RPMI8226 (cell line): ENCODE measurements around the gene LRP11.
"Not testable (repeated sequence)": the region's sequence is repeated elsewhere in the genome, so short reads cannot be mapped to it uniquely, and the experiment has no call there.

Experiments used
- DNase-seq: peaks from one replicate; pipeline ENCODE4 v3.0.0-alpha.2; 2015

The LRP11 gene

GRCh38 chr6:149846321-149846720 is 17.8 kb downstream of the LRP11 start:
- DNase-seq: peak; percentile 34

GRCh38 chr6:149845549-149845948 is 18.6 kb downstream of the LRP11 start:
- no peak for DNase-seq

- DNase-seq: no peak
These were observed 19.7 kb downstream of the LRP11 start for GRCh38 chr6:149844480-149844879.

GRCh38 chr6:149844036-149844435 is 20.1 kb downstream of the LRP11 start:
- DNase-seq: not testable (repeated sequence)

GRCh38 chr6:149843051-149843633 is 21.0 kb downstream of the LRP11 start:
- DNase-seq: peak; percentile 13

GRCh38 chr6:149842331-149842730 is 21.8 kb downstream of the LRP11 start:
- DNase-seq: no peak

GRCh38 chr6:149840345-149841075 is 23.6 kb downstream of the LRP11 start:
- DNase-seq: peak; percentile 68

GRCh38 chr6:149834513-149835481 is 29.4 kb downstream of the LRP11 start:
- peak; percentile 57 for DNase-seq

GRCh38 chr6:149833651-149834050 is 30.5 kb downstream of the LRP11 start:
- no peak for DNase-seq

GRCh38 chr6:149831308-149831820 is 32.8 kb downstream of the LRP11 start:
- DNase-seq: no peak

GRCh38 chr6:149830731-149831307 is 33.3 kb downstream of the LRP11 start:
- DNase-seq: no peak

- DNase-seq: no peak
These were observed 38.9 kb downstream of the LRP11 start for GRCh38 chr6:149825292-149825691.

GRCh38 chr6:149823013-149823412 is 41.1 kb downstream of the LRP11 start:
- no peak for DNase-seq

- no peak for DNase-seq
These were observed 42.7 kb downstream of the LRP11 start for GRCh38 chr6:149821492-149821891.

GRCh38 chr6:149820506-149820905 is 43.7 kb downstream of the LRP11 start:
- peak; percentile 82 for DNase-seq

GRCh38 chr6:149815788-149816187 is 48.4 kb downstream of the LRP11 start:
- no peak for DNase-seq

- no peak for DNase-seq
These were observed 50.8 kb downstream of the LRP11 start for GRCh38 chr6:149813351-149813750.

GRCh38 chr6:149809798-149810197 is 54.4 kb downstream of the LRP11 start:
- no peak for DNase-seq

- no peak for DNase-seq
These were observed 58.0 kb downstream of the LRP11 start for GRCh38 chr6:149806127-149806526.

GRCh38 chr6:149783551-149783950 is 80.6 kb downstream of the LRP11 start:
- no peak for DNase-seq

- no peak for DNase-seq
These were observed 81.8 kb downstream of the LRP11 start for GRCh38 chr6:149782337-149782736.

GRCh38 chr6:149781715-149782114 is 82.4 kb downstream of the LRP11 start:
- no peak for DNase-seq

- no peak for DNase-seq
These were observed 84.6 kb downstream of the LRP11 start for GRCh38 chr6:149779644-149779963.
